ENCODE measurements around the gene ANKRD36. TPM values are rescaled to one million over a fixed set of nuclear protein-coding genes. Genes with fewer than 3 reads are reported as not detected.
"Not testable (repeated sequence)": the region's sequence is repeated elsewhere in the genome, so short reads cannot be mapped to it uniquely, and the experiment has no call there.

The ANKRD36 gene
- total RNA-seq = 69.6 TPM

GRCh38 chr2:97113050-97113881 lies at the start of gene ANKRD36:
TSS of gene ANKRD36 (plus strand) at chr2:97113153. CDS start at chr2:97113740, 587 bp downstream.
- ATAC-seq (peak; percentile 96), DNase-seq (ENCODE audit: low spot score) (peak; percentile 89)
- intact Hi-C loops (cut with DNase I) = not testable (repeated sequence)

- DNase-seq (ENCODE audit: low spot score); intact Hi-C loops (cut with DNase I); ATAC-seq: not testable (repeated sequence)
Observed at GRCh38 chr2:97066030-97066429, 46.9 kb upstream of the ANKRD36 start.

GRCh38 chr2:97067279-97068004 lies 45.5 kb upstream of the ANKRD36 start:
- DNase-seq (ENCODE audit: low spot score) (no peak), ATAC-seq (peak; percentile 46)
- intact Hi-C loops (cut with DNase I) = no loop called here

- DNase-seq (ENCODE audit: low spot score) = no peak
- intact Hi-C loops (cut with DNase I) = no loop called here
Observed at GRCh38 chr2:97068074-97068473, 44.9 kb upstream of the ANKRD36 start.

GRCh38 chr2:97068722-97069121 lies 44.2 kb upstream of the ANKRD36 start:
- DNase-seq (ENCODE audit: low spot score); intact Hi-C loops (cut with DNase I); ATAC-seq: not testable (repeated sequence)

More at GRCh38 chr2:97068074-97068473, 44.9 kb upstream of the ANKRD36 start:
- peak; percentile 22 for ATAC-seq

- ATAC-seq; DNase-seq (ENCODE audit: low spot score); intact Hi-C loops (cut with DNase I): not testable (repeated sequence)
Observed at GRCh38 chr2:97070915-97071314, 42.0 kb upstream of the ANKRD36 start.

GRCh38 chr2:97077213-97077612 lies 35.7 kb upstream of the ANKRD36 start:
- ATAC-seq; DNase-seq (ENCODE audit: low spot score); intact Hi-C loops (cut with DNase I): not testable (repeated sequence)

- ATAC-seq; intact Hi-C loops (cut with DNase I); DNase-seq (ENCODE audit: low spot score): not testable (repeated sequence)
Observed at GRCh38 chr2:97080855-97081254, 32.1 kb upstream of the ANKRD36 start.

GRCh38 chr2:97082206-97082605 lies 30.7 kb upstream of the ANKRD36 start:
- DNase-seq (ENCODE audit: low spot score); intact Hi-C loops (cut with DNase I): not testable (repeated sequence)
- ATAC-seq = peak; percentile 17

- intact Hi-C loops (cut with DNase I); ATAC-seq: not testable (repeated sequence)
Observed at GRCh38 chr2:97083516-97083915, 29.4 kb upstream of the ANKRD36 start.

GRCh38 chr2:97085093-97085492 lies 27.9 kb upstream of the ANKRD36 start:
- DNase-seq (ENCODE audit: low spot score); intact Hi-C loops (cut with DNase I): not testable (repeated sequence)
- ATAC-seq = peak; percentile 70

More at GRCh38 chr2:97083516-97083915, 29.4 kb upstream of the ANKRD36 start:
- DNase-seq (ENCODE audit: low spot score) = not testable (repeated sequence)

- intact Hi-C loops (cut with DNase I) = not testable (repeated sequence)
Observed at GRCh38 chr2:97088706-97089105, 24.2 kb upstream of the ANKRD36 start.

GRCh38 chr2:97092946-97093345 lies 20.0 kb upstream of the ANKRD36 start:
- ATAC-seq; intact Hi-C loops (cut with DNase I); DNase-seq (ENCODE audit: low spot score): not testable (repeated sequence)

More at GRCh38 chr2:97088706-97089105, 24.2 kb upstream of the ANKRD36 start:
- not testable (repeated sequence) for ATAC-seq; DNase-seq (ENCODE audit: low spot score)

GRCh38 chr2:97093983-97094771 lies 18.8 kb upstream of the ANKRD36 start:
- intact Hi-C loops (cut with DNase I); DNase-seq (ENCODE audit: low spot score): not testable (repeated sequence)
- ATAC-seq = peak; percentile 42

GRCh38 chr2:97094772-97095611 lies 18.0 kb upstream of the ANKRD36 start, which contains the start of gene FAHD2B:
TSS of gene FAHD2B (minus strand) at chr2:97094882. CDS start at chr2:97091706, 3,176 bp downstream.
- ATAC-seq (peak; percentile 95), DNase-seq (ENCODE audit: low spot score) (peak; percentile 92)
- intact Hi-C loops (cut with DNase I) = not testable (repeated sequence)

GRCh38 chr2:97095661-97096060 lies 17.3 kb upstream of the ANKRD36 start:
- intact Hi-C loops (cut with DNase I) = no loop called here
- DNase-seq (ENCODE audit: low spot score) (no peak), ATAC-seq (no peak)

- ATAC-seq; DNase-seq (ENCODE audit: low spot score); intact Hi-C loops (cut with DNase I): not testable (repeated sequence)
Observed at GRCh38 chr2:97098786-97099372, 14.1 kb upstream of the ANKRD36 start.
